IPS-11a (cell line): ENCODE data around the gene RAB6B.
A peak's percentile ranks its signal among the peaks of the same experiment; 100 is the strongest.

Source experiments
- H3K4me3 ChIP-seq: one replicate; pipeline ENCODE4 v1.5.1; 2013; ENCODE audit warnings: low read depth, low read length, control low read depth

Gene RAB6B

DNA sequence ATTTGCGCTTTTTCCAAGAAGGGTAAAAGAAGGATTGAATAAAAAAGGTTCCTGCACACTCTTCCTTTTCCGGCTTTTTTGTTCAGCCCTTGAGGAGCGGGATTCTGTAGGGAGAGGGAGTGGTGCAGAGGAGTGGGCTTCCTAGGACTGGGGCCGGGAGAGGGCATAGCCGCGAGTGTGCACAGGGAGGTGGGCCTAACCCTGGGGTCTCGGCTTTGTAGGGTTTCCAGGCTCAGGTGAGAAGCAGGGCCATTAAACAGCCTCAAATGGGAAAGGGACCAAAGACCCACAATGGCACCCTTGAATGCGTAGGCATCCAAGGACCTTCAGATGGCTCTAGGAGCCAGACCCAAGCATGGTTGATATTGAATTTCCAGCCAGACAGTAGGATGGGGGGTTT, 35.4 kb upstream of the RAB6B start:
- no peak overlapping the region for H3K4me3 ChIP-seq

DNA sequence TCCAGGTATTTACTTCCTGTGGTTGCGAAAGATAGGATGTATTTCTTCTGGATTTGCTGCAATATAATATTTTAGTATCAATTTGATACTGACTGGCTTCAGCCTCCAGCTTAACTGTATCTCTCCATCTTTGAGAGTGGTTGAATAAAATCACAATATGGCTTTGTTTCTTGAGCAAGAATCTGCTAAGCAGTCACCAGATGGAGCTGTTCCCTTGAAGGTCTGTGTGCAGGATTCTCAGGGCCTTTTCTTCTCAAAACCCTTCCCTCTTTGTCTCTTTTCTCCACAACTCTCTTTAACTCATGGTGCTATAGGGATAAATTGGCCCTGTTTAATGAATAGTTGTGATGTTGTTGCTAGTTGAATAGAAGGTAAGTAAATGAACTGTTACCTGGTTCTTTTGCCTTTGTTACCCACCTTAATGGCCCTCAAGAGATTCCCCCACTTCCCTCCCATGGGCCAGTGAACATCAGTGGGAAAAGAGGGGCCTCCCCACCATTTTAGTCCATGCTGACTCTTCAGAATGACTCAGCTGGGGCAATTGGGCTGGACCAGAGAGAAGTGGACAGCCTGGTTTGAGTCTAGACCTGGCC, 34.8 kb upstream of the RAB6B start:
- H3K4me3 ChIP-seq = no peak overlapping the region

DNA sequence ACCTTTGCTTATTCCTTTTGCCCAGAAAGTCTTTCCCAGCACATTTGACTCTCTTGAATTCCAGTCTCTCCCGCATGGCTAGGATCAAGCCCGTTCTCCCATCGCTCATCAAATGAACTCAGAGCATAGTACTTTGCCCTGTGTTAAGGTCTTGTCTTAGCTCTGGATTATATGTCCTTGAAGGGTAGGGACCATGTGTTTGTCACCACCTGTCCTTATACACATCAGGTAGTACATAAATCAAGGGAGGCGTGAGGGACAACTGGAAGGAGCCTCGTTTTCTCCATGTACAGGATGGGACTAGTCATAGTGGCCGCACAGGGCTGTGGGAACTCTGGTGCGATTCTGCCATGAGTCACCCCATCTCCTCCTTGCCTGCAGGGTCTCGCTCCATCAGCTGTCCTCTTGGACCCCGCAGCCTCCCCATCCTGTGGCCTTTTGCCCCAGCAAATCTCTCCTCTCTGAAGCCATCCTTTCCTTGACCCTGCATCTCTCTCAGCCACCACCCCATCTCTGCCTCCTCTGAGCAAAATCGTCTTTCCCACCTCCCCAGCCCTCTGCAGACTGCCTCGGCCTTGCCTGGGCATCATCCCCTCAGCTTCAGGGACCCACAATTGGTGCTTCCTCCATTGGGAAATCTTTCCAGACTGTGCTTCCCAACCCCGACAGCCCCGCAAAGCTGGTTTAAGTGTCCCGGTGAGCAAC, 33.4 kb upstream of the RAB6B start:
- H3K4me3 ChIP-seq = no peak overlapping the region

DNA sequence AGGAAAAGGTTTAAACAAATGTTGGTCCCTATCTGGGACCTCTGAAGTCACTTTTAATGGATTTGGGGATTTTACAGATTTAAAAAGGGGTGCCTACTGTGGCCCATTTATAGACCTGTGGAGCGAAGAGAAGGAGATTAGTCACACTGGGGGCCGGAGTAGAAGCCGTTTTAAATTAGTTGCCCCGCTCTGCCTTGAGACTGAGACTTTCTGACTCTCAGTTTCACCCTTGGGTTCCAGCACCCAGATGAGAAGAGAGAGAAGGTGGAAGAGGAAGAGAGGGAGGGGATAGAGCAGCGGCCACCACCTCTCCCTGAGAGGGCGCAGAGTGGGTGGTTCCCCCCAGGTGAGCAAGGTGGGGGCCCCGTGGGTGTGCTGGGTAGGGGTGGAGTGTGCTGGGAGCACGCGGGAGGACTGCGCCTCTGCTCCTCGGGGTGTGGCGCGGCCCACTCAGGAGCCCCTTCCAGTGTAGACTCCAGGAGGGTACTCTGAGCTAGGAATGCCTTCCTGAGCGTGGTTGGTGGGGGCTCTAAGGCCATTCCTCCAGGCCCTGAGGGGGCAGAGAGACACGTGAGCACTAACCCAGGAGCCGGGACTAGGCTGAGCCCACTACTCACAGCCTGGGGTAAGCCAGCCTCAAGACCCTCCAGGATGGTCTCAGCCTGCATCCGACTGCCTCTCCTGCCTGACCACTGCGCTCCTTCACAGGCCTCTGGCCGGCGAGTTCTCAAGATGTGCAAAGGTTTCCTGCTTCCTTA, 32.6 kb upstream of the RAB6B start:
- no peak overlapping the region for H3K4me3 ChIP-seq

DNA sequence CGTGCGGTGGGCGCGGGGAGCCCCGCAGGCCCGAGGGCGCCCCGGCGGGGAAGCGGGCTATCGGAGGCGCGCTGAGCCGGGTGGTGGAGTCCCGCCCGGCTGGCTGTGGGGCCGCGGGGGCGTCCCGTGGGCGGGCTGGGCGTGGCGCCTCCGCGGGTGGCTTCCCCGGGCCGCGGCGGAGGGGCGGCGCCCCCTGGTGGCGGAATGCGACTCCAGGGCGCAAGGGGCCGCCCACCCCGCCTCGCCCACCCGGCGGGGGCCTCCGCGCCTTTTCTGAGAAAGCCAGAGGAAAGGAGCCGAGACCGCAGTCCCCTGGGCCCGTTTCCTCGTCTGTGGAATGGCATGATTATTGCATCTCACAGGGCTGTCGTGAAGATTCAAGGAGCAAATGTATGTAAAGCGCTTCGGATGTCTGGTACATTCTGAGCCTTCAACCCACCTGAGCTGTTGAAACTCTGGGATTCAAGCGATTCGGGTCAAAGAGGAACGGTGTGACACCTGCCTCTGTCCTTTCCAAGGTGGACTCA, 31.9 kb upstream of the RAB6B start:
- peak overlapping the region; percentile 39 for H3K4me3 ChIP-seq

DNA sequence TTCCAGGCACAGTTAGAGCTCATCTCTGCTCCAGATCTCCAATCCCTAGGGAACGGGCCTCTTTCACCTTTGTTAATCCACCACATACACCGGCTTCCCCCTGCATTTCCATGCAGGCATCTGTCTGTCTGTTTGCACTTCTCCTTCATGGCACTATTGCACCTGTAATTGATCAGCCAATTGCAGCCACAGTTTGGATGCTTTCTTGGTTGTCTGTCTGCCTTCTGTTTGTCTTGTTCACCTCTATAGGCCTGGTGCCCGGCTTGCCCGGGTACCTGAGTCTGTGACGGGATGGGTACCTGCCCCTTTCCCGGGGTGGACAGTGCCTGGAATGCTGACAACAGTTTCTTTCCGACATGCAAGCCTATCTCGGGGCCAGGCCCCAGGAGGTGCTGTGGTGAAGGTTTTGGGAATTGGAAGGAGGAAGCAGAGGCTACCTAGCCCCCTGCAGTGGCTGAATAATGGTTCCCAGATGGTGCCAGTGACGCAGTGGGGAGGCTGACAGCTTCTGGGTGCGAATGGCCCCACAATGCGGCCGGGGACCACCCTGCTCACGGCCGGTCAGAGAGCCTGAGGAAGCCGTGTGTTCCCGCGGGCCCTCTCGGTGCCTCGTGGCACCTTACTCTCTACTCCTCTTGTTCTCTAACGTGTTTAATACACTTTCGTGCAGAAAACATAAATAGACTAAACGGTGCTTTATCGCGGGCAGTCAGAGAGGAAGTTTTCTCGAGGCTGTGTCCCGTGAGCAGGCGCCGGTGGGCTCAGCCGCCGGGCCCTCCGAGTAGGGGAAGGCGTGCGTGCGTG, 31.3 kb upstream of the RAB6B start:
- H3K4me3 ChIP-seq = peak overlapping the region; percentile 39

DNA sequence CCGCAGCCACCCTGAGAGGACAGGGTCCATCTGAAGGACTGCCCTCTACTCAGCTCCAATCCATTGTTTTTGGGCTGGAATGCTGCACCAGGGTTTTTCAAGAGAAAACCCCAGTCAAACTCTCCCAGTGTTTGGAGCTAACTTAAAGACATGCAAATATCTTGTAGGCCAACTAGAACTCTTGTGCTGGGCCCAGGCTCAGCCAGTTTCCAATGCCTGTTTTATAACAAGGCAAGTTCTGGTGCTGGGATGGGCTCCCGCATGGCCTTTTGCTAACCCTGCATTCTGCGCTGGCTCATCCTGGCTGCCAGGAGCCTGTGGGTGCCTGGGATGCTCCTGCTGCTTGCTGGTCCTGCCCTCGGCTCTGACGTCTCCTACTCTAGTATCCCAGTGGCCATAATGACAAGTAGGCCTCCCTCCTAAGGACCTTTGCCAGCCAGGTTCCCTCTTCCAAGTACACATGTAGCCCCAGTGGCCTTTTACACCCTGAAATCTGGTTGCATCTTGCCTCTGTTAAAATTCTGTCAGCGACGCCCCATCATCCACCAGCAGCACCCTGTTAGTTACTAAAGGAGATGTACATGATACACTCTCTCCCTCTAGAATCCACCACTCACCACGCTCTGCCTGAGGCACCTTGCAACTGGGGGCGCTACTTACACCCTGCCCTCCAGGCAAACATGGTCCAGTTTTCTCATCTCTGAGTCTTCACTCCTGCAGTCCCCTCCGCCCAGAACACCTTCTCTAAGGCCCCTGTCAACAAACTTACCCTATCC, 30.5 kb upstream of the RAB6B start:
- no peak overlapping the region for H3K4me3 ChIP-seq

DNA sequence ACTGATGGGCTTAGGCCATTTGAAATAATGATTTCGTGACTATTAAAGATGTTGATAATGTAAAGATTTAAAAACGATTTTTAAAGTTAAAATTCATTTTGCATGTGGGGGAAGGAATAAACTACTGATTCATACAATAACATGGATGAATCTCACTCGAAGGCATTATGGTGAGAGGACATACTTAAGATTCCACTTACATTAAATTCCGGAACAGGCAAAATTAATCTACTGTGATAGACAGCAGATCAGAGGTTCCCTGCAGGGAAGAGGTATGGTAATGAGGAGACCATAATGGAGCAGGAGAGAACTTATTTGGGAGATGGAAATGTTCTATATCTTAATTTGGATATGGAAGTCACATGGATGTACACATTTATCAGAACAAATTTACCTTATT, 28.4 kb upstream of the RAB6B start:
- no peak overlapping the region for H3K4me3 ChIP-seq

DNA sequence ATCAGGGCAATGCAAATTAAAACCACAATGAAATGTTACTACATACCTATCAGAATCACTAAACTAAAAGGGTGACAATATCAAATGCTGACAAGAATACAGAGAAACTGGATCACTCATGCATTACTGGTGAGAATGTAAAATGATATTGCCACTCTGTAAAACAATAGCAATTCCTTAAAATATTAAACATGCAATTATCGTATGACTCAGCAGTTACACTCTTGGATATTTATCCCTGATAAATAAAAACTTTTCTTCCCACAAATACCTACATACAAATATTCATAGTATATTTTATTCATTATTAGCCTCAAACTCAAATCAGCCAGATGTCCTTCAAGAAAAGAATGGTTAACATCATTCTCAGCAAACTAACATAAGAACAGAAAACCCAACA, 25.9 kb upstream of the RAB6B start:
- H3K4me3 ChIP-seq = no peak overlapping the region

DNA sequence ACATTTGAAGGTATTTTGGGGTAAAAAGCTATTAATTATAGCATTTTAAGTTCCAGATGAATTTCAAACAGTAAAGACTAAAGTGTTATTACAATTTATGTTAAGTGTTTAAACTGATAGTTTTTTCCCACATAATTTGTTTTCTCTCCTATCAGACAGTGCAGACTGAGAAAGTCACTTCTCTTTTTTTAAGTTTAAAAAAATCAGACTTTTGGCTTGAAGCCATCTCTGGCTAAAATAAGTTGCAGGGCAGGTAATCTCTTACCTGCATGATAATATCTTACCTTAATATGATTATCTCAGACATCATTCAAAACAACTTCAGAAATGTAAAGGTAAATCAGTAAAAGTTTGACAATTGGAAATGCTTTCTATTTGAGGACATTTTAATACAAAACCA, 21.5 kb upstream of the RAB6B start:
- H3K4me3 ChIP-seq = no peak overlapping the region

DNA sequence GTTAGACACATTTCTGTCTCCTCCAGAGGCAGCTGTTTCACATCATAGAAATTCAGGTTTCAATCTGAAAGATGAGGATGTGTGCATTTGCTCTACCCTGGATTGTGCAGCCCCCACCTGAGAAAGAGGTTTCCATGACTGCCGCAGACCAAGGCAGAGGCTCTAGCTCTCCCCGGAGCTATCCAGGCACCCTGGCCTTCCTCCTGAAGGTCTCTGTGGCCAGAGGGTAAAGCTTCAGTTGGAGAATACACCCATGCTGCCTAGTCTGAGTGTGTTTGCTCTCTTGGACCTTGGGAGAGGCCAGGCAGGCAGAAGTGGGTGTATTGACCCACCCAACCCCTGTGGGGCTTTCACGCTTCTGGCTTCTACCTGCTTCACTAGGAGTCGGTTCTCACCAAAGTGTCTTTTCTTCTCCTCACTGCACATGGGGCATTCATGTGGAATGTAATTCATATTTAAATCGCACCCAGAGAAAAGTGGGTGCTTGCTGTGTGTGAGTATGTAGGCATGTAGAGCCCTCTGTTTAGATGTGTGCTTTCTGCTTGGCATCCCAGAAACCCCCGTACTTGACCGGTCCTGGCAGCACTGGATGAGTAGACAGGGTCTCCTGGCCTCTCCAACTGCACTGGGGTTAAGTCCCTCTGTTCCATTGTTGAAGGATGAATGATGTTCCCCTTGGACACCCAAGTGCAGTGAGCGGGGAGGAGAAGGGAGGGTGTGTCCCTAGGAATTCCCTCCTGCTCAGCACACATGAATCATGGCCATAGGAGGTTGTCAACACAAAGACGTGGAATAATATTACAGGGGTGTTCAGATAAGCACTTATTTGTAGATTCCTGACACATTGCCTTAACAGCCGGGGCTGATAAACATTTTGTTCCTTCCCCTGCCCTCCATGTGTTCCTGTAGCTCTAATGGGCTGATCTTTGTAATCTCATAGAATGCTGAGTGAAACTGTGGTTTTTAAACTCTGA, 20.3 kb upstream of the RAB6B start:
- H3K4me3 ChIP-seq = no peak overlapping the region

DNA sequence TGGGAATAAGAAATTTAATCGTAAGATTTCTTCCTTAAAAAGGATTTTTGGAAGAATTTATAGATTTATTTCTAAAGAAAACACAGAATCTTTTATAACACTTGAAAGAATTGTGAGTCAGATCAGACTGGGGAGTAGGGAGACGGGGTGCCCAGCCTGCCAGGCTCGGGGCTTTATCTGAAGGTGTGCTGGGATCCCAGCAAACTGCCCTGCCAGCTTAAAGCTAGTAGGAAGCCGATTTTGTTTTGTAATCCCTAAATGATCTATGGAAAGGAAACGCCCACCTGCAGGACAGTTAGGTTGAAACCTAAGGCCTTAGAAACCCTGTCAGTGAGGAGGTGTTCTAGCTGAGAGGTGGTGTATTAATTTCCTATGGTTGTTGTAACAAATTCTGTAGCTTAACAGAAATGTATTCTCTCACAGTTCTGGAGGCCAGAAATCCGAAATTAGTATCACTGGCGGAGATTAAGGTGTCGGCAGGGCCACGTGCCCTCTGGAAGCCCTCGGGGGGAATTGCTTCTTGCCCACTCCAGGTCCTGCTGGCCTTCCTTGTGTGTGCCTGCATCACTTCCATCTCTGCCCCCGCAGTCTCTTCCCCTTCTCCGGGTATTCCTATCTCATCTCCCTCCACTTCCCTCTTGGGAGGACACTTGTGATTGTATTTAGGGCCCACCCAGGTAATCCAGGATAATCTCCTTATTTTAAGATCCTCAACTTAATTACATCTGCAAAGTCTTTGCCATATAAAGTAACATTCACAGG, 19.3 kb upstream of the RAB6B start:
- H3K4me3 ChIP-seq = no peak overlapping the region

DNA sequence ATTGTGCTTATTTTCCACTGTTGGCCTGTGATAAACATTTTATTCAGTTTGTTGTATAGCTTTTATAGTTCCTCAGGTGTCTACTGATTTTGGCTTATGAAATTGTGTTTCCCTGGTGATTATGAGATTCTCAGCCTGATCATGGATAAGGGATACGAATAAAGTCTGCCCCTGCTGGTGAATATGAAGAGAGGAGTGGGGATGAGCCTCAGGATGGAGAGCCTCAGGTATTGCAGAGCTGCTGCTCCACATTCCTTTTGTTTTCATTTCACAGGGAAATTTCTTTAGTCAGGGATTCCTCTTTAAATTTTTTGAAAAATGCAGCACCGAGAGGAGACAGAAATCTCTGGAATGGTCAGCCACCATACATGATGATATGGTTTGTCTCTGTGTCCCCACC, 14.7 kb upstream of the RAB6B start:
- no peak overlapping the region for H3K4me3 ChIP-seq

DNA sequence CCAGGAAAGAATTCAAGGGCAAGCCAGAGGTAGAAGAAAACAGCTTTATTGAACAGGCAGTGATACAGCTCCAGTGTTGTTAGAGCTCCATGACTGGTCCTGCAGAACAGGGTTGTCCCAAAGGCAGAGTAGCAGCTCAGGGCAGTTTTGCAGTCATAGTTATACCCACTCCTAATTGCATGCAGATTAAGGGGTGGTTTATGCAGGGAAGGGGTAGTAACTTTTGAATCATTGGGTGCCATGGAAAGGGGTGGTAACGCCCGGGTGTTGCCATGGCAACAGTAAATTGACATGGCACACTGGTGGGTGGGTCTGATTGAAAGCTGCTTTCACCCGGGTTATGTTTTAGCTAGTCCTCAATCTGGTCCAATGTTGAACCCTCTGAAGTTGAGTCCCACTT, 9.7 kb upstream of the RAB6B start:
- H3K4me3 ChIP-seq = no peak overlapping the region

DNA sequence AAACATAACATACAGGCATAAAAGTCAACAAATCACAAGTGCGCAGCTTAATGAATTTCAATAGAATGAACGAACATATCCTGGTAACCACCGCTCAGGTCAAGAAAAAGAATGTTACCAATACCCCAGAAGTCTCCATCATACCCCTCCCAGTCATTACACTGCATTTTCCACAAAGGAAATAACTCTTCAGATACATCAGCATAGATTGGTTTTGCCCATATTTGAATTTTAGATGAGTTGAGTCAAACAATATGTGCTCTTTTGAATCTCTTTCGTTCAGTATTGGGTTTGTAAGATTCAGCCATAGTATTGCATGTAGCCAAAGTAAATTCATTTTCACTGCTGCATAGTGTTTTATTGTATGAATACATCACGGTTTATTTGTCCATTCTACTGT, 6.2 kb upstream of the RAB6B start:
- H3K4me3 ChIP-seq = no peak overlapping the region

DNA sequence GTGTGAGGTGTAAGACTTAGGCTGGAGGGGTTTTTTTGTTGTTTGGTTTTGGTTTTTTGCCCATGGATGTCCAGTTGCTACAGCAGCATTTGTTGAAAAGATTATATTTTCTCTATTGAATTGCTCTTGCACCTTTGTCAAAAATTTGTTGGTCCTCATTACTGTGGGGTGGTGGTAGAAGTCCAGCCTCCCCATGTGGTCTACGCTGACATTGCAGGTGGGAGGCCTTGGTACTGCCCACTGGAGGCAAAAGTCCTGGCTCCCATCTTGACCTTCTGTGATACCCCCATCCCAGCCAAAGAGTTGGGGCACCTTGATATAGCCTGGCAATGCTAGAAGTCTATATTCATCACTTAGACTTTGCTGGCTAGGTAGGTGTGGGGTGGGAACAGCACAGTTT, 5.4 kb upstream of the RAB6B start:
- no peak overlapping the region for H3K4me3 ChIP-seq

DNA sequence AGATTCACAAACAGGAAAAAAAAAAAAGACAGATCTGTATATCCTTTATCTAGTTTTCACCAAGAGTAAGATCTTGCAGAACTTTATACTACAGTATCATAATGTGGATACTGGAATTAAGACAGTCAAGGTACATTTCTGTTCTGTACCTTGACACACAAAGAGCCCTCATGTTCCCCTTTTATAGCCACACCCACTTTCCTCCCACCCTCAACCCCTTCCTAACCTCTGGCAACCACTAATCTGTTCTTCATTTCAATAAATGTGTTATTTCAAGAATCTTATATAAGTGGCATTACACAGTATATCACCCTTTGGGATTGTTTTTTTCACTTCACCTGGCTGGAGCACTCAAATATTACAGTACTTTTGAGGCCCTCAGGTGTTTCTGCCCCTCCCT, 3.6 kb upstream of the RAB6B start:
- no peak overlapping the region for H3K4me3 ChIP-seq

DNA sequence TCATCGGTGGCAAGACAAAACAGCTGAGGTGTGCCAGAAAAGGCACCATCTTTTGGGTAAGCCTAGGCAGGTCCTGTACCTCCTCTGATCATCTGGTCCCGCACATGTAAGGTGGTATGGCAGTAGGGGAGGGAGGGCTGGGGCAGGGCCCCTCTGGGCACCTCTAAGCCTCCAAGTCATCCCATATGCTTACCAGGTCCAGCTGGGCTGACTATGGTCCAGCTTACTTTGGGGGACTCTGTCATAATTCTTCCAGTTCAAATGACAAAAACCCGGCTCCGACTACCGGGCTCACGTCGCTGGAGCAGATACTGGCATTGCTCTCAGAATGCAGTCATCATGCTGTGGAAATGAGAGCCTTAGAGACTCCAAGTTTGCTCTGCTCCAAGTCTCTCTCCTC, 1.9 kb upstream of the RAB6B start:
- no peak overlapping the region for H3K4me3 ChIP-seq
